HG03039 (cell line): ENCODE results near the gene PYGO1.
"Not testable (repeated sequence)": the region's sequence is repeated elsewhere in the genome, so short reads cannot be mapped to it uniquely, and the experiment has no call there.

Experiments
- ATAC-seq: cut with Tn5 transposase; IDR thresholded peaks from one replicate; pipeline ENCODE4 v1.9.1; 2021; ENCODE audit warnings: mild to moderate bottlenecking, moderate library complexity; ENCODE audit not compliant: unreplicated experiment

PYGO1 gene

DNA sequence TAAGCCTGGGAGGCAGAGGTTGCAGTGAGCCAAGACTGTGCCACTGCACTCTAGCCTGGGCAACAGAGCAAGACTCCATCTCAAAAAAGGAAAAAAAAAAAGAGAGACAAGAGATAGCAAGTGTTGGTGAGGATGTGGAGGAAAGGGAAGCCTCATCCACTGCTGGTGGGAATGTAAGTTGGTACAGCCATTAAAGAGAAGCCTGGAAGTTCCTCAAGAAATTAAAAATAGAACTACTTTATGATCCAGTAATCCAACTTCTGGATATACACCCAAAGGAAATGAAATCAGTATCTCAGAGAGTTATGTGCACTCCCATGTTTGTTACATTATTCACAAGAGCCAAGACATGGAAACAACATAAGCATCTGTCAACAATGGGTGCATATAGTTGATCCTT is 14.9 kb downstream of the PYGO1 start:
- no peak for ATAC-seq

DNA sequence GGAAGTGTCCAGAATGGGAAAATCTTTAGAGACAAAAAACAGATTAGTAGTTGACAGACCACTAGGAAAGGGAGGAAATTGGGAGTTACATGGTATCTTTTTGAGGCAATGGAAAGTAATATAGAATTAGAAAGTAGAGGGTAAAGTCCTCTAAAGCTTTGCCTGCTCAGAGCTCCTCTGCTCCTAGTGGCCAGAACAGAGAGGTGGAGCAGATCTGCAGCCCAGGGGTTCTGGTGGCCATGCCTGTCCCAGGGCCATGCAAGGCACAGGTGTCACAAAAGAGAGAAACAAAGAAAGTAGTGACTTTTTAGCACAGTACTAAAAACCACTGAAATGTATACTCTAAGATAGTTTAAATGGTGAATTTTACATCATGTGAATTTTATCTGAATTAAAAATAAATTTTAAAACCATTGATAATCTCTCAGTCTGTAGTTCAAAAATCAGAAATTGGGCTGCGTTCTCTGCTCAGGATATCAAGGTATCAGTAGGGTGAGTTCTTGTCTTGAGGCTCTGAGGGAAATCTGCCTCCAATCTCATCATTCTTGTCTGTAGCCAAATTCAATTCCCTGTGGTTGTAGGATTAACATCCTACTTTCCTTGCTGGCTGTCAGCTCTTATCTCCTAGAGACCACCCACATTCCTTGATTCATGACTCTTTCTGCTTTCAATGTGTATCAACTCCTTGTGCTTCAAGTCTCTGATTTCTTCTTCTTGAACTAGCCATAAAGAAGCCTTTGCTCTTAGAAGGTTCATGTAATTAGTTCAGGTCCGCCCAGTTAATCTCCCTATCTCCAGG is 23.6 kb downstream of the PYGO1 start:
- no peak for ATAC-seq

DNA sequence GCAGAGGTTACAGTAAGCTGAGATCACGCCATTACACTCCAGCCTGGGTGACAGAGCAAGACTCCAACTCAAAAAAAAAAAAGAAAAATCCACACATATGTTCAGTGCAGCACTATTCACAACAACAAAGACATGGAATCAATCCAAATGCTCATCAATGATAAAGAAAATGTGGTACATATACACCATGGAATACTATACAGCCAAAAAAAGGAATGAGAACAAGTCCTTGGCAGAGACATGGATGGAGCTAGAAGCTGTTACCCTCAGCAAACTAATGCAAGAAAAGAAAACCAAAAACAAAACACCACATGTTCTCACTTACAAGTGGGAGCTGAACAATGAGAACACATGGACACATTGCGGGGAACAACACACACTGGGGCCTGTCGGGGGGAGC is 25.5 kb downstream of the PYGO1 start:
- ATAC-seq, result no peak

DNA sequence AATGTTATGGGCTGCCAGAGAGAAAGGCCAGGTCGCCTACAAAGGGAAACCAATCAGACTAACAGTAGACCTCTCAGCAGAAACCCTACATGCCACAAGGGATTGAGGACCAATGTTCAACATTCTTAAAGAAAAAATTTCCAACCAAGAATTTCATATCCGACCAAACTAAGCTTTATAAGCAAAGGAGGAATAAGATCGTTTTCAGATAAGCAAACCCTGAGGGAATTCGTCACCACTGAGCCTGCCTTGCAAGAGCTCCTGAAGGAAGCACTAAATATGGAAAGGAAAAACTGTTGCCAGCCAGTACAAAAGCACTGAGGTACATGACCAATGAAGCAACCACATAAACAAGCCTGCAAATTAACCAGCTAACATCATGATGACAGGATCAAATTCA is 33.1 kb downstream of the PYGO1 start:
- no peak for ATAC-seq

DNA sequence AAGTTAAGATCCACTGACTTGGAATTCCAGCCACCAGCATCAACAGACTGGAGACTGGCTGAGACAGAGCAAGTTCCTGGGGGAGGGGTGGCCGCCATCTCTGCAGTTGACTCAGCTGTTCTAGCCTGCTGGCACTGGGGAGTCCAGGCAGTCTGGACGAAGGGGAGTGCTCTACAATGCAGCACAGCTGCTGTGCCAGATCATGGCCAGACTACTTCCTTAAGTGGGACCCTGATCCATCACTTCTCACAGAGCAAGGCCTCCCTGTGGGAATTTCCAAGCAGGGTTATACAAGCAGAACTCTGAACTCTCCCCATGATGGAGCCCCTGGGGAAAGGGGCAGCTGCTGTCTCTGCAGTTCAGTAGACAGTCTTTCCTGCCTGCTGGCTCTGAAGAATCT is 35.2 kb downstream of the PYGO1 start:
- no peak for ATAC-seq

DNA sequence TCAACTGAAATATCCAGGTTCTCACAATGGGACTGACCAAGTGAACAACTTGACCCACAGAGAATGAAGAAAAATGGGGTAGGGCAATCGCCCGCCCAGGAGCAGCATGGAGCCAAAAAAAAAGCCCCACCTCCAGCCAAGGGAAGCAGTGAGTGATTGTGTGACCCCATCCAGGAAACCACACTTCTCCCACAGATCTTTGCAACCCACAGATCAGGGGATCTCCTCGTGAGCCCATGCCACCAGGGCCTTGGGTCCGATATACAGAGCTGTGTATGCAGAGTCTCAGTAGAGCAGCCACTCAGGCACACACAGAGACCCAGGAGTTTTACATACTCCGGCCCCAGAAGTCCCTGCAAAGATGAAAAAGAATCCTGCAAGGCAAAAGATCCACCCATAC is 35.7 kb downstream of the PYGO1 start:
- no peak for ATAC-seq

DNA sequence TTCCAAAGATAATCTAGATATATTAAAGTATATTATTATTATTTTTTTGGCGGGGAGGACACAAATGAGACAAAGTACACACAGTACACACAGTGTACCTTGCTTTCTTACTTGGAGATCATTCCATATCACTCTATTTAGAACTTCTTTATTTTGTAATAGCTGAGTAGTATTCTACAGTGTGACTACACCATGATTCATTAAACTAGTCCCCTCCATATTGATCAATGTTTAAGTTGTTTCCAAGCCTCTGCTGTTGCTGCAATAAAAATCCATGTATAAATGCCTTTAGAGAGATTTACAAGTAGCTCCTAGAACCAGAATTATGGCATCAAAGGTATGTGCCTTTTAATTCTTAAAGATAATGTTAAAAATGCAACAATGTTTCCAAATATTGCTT is 38.8 kb downstream of the PYGO1 start:
- no peak for ATAC-seq

DNA sequence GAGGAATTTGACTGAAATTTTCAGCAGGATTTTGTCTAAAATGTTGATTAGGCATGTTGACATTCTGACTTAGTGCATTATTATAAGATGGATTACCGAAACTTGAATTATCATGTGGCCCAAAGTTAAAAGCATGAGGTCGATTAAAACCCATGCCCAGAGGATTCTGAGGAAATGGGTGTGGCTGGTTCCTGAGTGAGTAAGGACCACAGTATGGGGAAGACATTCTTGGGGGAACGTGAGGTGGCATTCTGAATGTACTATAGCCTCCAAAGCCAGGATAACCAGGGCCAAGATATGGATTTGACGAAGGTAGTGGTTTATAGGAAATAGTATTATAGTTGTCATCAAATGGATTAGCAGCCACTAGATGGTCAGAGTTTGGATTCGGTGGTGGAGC is 41.4 kb downstream of the PYGO1 start:
- no peak for ATAC-seq

DNA sequence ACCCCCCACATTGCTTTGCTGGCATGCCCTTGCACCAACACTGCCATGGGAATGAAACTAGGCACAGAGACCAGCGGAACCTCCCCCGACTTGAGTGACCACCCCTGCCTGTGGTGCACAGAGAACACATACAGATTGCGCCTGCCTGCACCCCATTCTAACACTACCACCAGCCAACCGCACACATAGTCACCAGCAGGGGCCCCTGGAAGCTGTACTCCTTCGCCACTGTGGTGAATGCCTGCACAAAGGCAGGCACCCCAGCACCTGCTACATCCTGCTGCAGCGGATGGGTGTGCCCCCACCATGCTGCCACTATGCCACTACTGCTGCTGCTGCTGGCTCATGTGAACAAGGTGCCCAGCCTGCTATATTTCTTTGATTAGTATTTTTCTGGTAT is 52.7 kb downstream of the PYGO1 start:
- ATAC-seq, result no peak

DNA sequence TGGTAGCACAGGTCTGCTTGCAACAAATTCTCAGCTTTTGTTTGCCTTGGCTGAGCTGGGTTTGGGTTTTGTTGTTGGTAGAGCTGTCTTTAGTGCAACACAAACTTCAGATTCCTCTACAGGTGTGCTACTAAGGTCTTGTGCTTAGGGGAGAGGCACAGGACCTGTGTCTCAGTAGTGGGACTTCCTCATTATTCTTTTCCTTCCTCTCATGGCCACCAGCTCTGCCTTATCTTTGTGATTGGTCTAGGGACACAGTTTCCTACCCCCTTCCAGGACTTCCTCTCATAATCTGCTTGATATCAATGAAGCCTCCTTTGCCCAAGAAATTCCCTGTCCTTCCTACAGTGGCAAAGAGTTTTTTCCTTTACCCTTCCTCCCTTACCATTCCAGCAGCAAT is 55.2 kb downstream of the PYGO1 start:
- ATAC-seq, result no peak

DNA sequence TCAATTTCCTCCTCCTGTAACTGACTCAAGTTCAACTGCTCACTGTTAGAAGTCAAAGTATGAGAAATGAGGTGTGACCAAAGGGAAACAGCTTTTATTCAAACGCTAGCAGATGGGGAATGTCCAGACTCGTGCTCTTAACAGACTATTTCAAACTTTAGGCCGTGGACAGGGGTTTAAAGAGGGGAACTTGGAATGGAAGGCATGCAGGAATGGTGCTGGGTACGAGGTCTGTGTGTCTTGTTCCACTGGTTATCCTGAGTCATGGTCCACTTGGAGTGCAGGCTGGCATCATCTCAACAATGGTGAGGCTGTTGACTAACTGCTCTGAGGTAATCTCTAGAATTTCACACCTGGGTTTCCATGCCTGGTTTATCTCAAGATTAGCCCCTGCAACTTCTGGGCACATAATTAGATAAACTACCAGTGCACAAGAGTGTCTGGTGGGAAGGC is 57.3 kb downstream of the PYGO1 start:
- ATAC-seq, result no peak

DNA sequence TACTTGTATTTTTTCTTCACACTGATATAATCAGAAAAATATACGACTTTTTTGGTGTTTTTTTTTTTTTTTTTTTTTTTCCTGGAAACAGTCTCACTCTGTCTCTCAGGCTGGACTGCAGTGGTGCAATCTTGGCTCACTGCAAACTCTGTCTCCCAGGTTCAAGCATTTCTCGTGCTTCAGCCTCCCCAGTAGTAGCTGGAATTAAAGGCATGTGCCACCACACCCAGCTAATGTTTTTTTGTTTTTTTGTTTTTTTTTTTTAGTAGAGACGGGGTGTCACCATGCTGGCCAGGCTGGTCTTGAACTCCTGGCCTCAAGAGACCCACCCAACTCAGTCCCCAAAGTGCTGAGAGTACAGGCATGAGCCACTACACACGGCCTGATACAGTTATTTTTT is 59.3 kb downstream of the PYGO1 start:
- ATAC-seq, result no peak

DNA sequence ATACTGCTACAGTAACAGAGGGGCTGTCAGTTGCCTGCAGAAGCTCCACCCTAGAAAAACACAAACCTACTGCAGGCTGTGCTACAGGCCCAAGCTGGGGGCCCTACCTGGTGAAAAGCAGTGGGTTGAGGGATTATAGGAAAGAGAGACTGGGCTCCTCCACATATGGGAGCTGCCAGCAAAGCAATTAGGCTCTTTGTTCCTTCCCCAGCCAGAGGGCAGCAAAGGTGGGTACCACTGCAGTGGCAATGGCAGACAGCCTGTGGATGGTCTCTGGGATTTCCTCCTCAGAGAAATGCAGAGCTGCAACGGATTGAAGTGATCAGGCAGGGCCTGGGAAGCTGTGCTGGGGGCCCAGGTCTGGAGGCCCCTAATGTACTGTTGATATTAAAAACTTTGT is 61.0 kb downstream of the PYGO1 start:
- no peak for ATAC-seq

DNA sequence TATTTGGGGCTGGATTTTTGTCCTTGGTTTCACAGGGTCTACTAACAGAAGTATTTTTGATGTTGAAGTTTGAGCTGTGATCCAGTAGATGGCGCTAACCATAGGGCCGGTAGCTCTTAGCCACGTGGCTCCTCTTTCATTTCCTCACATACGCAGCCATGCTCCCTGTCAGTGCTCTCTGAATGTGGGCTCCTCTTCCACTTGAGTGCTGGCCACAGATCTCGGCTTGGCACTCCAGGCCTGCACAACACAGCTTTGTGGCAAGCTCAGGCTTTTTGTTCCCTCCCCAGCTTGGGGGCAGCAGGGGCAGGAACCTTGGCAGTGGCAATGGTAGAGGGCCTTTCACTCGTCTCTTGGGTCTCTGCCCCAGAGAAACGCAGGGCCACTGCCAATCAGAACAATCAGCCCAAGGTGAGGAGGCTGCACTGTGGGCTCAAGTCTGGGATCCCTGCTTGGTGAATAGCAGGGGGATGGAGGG is 61.5 kb downstream of the PYGO1 start:
- ATAC-seq, result peak; percentile 83

DNA sequence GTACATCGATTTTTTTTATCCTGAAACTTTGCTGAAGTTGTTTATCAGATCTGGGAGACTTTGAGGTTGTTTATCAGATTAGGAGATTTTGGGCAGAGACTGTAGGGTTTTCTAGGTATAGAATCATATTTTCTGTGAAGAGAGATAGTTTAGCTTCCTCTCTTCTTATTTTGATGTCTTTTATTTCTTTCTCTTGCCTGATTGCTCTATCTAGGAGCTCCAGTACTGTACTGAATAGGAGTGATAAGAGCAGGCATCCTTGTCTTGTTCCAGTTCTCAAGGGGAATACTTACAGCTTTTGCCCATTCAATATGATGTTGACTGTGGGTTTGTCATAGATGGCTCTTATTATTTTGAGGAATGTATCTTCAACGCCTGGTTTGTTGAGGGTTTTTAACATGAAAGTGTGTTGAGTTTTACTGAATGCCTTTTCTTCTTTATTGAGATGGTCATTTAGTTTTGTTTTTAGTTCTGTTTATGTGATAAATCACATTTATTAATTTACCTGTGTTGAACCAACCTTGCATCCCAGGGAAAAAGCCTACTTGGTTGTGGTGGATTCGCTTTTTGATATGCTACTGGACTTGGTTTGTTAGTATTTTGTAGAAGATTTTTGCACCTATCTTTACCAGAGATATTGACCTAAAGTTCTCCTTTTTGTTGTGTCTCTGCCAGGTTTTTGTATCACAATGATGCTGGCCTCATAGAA is 65.2 kb downstream of the PYGO1 start:
- no peak for ATAC-seq

DNA sequence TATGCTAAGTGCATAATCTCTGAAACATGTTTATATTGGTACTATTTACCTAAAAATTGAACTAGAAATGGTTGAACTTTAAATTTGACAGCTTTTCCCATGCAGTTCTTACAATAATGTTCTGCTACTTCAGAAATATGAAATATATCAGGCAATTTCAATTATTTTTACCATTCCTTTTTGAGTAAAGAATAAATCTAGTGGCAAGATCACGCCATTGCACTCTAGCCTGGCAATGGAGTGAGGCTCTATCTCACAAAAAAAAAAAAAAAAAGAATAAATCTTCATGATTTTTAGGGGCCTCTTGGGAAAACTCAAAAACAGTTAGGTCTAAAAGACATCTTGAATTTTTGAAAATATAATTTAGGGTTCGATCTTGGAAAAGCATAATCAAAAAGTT is 69.5 kb downstream of the PYGO1 start:
- no peak for ATAC-seq

DNA sequence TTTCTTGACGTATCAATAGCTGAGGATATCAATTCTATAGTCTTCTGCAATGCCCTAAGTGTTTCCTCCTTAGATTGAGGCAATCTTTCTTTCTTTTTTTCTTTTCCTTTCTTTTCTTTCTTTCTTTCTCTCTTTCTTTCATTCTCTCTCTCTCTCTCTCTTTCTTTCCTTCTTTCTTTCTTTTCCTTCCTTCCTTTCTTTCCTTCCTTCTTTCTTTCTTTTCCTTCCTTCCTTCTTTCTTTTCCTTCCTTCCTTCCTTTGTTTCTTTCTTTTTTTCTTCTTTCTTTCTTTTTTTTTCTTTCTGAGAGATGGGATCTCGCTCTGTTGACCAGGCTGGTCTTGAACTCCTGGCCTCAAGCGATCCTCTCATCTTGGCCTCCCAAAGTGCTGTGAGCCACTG is 70.1 kb downstream of the PYGO1 start:
- no peak for ATAC-seq

DNA sequence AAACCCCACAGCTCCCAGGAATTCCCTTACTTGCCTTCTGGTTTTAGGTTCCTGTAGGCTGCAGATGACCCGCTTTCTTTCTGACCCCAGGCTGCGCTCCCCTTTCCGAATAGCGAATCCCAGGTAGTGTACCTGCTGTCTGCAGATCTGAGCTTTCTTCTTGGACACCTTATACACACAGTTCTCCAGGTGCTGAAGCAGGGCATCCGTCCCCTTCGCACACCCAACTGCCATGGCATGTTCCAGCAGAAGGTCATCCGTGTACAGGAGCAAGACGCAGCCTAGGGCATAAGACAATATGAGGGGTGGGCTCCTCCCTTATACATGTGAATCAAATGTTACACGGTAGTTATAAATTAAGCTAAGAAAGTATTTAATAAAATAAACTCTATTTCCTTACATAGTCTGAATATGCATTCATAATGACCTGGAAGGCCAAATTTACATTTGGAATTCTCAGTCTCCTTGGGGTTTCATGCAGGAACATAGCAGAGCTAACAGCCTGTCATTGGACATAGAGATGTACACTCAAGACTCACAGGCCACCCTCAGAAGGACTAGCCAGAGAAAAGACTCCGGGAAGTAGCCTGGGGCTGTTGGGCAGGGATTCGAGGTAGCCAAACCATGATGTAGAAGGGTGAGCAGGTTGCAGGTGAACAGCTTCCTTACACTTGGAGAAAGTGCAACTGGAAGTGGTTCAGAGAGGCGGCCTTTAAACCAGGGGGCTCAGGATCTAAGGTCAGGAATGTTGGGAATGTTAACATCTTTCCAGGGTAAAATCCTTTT is 72.0 kb downstream of the PYGO1 start:
- ATAC-seq, result no peak

DNA sequence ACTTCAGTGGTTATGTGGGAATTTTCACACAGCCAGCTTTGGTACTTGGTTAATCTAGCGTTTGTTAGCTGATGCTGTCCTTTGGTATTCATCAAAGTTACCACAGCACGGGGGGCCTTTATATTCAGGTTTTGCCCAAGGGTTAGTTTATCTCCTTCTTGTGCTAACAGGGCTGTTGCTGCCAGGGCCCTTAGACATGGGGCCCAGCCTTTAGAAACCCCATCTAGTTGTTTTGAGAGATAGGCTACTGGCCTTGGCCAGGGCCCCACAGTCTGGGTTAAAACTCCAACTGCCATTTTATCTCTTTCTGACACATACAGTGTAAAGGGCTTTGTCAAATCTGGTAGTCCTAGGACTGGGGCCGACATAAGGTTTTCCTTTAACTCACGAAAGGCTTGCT is 72.7 kb downstream of the PYGO1 start:
- no peak for ATAC-seq

DNA sequence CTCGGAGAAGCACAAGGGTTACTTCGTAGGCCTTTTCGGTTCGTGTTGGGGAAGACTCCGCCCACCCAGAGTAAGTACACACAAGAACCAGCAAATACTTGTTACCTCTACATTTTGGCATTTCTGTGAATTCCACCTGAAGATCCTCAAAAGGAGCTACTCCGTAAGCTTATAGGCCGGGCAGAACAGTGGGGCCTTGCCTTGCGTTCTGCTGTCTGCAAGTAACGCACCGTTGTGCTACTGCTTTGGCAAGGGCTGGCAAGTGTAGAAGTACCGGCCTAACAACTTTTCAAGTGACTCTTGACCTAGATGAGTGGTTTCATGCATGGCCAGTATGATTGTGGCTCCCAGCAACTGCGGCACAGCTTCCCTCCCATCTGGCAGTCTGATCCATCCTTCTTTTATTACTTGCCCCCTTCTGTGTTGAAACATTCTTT is 73.7 kb downstream of the PYGO1 start:
- ATAC-seq, result no peak

DNA sequence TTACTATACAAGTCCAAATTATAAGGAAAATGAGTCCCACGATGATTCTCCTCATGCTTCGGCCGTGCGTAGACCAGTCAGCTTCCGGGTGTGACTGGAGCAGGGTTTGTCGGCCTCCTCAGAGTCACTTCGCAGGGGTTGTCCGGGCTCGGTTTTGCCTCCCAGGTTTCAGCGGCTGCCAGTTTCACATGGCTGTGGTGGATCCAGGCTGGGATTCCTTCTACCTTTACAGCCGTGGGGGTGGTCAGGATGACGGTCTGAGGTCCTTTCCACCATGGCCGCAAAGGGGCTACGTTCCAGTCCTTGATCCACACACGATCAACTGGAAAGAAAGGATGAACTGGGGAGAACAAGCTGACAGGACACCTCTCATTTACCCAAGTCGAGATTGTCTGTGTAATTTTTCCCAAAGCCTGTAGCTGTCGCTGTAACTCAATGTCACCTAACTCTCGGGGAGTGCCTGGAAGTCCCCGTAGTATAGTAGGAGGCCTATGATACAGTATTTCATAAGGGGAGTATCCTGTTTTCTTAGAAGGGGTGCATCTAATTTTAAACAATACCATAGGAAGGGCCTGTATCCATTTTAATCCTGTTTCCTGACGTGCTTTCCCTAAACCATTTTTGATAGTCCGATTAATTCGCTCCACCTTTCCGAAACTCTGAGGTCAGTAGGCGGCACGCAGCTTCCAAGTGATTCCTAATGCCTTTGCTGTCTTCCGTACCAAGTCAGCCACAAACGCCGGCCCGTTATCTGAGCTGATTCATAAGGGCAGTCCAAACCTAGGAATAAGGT is 74.3 kb downstream of the PYGO1 start:
- ATAC-seq, result not testable (repeated sequence)
